ENCODE results near the gene KRT6A.
"Not testable (repeated sequence)": the region's sequence is repeated elsewhere in the genome, so short reads cannot be mapped to it uniquely, and the experiment has no call there.

KRT6A gene

DNA sequence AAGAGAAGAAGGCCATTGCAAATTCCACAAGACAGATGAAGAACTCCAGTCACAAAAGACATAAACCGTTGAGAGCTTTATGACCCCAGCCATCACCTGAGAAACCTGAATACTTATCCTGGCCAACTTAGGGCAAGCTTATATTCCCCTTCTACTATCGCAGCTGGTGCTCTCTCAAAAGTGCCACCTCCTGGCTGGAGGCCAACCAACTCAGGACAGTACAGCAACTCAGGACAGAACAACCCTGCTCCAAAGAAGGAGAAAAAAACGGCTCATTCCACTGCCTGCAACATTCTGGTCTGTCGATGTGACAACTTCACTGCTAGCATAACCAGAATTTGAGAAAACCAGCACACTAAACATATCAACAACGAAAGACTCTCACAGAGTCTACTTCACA is 31.4 kb downstream of the KRT6A start:
- no peak for DNase-seq (ENCODE audit: low spot score)
- H3K4me3 ChIP-seq: no peak overlapping the region
- no peak overlapping the region for H3K27ac ChIP-seq
- no peak for TF ChIP-seq CTCF (IDR thresholded peaks at IDR 0.05)

DNA sequence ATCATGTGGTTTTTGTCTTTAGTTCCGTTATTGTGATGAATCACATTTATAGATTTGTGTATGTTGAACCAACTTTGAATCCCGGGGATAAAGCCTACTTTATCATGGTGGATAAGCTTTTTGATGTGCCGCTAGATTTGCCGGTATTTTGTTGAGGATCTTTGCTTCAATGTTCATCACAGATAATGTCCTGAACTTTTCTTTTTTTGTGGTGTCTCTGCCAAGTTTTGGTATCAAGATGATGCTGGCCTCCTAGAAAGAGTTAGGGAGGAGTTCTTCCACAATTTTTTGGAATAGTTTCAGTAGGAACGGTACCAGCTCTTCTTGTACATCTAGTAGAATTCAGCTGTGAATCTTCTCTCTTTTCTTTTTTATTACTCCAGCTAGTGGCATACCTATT is 34.2 kb downstream of the KRT6A start:
- no peak overlapping the region for H3K4me3 ChIP-seq
- TF ChIP-seq CTCF (IDR thresholded peaks at IDR 0.05): no peak
- H3K27ac ChIP-seq: no peak overlapping the region
- no peak for DNase-seq (ENCODE audit: low spot score)

DNA sequence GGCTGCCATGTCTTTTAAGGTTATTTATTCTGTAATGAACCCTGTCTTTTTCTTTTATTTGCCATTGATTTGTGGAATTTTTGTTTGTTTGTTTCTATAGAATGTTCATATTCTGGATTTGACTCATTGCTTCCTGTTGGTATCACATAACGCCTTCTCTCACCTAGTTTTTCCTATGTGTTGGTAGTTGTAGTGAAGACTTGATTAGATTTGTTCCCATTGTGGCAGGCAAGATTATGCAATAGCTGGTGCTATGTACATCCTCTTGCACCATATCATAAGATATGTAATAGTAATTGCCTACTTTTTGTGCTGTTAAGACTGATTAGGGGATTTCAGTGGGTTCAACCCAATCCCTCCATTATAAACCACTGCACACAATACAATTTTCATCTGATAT is 37.2 kb downstream of the KRT6A start:
- DNase-seq (ENCODE audit: low spot score): no peak
- Histone ChIP-seq H3K4me3 (no peak overlapping the region), H3K27ac (no peak overlapping the region)
- TF ChIP-seq CTCF (IDR thresholded peaks at IDR 0.05): no peak

- no peak overlapping the region for H3K27ac ChIP-seq
Observed at GRCh38 chr12:52454411-52455201, 38.5 kb downstream of the KRT6A start.

GRCh38 chr12:52452101-52452500 is 41.0 kb downstream of the KRT6A start, which contains the start of gene KRT6B:
KRT6B (minus strand) TSS chr12:52452146; CDS start chr12:52452078, 68 bp downstream.
- no peak within 1 kb of the TSS for H3K4me3 ChIP-seq
- DNase-seq (ENCODE audit: low spot score): no peak
- H3K27ac ChIP-seq: no peak within 1 kb of the TSS
- no peak for TF ChIP-seq CTCF (IDR thresholded peaks at IDR 0.05)

More at GRCh38 chr12:52454411-52455201, 38.5 kb downstream of the KRT6A start:
- no peak for DNase-seq (ENCODE audit: low spot score)
- no peak for TF ChIP-seq CTCF (IDR thresholded peaks at IDR 0.05)
- no peak overlapping the region for H3K4me3 ChIP-seq

GRCh38 chr12:52448228-52448627 is 44.8 kb downstream of the KRT6A start:
- H3K27ac ChIP-seq: no peak overlapping the region
- no peak for TF ChIP-seq CTCF (IDR thresholded peaks at IDR 0.05)
- no peak overlapping the region for H3K4me3 ChIP-seq
- DNase-seq (ENCODE audit: low spot score): no peak

DNA sequence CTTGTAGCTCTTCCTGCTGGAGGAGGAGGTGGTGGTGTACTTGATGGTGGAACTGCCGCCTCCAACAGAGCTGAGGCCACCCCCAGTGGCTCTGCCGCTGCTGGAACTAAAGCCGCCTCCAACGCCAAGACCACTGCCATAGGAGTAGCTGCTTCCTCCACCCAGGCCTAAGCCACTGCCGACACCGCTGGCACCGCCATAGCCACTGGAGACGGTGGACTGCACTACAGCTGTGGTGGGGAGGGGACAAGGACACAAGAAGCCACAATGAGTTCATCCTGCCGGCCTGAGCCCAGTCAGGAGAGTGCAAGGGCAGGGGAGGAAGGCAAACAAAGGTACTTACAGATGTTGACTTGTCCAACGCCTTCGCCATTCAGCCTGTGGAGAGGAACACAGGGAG is 45.9 kb downstream of the KRT6A start:
- H3K4me3 ChIP-seq; DNase-seq (ENCODE audit: low spot score); H3K27ac ChIP-seq: not testable (repeated sequence)
